Liver (tissue), 9 donors: Measurements from ENCODE around the gene PPP1R14C. TPM values are rescaled to one million over a fixed set of nuclear protein-coding genes. Genes with fewer than 3 reads are reported as not detected.

Experiments
- DNase-seq: peaks from one replicate; pipeline ENCODE4 v3.0.0-alpha.2; 2017; ENCODE audit warnings: low spot score
- H3K27ac ChIP-seq, 2 donors: one replicate each; pipeline ENCODE4 v1.7.0; 2013; ENCODE audit warnings: inconsistent platforms in 2 of 2, low read length in 2 of 2, control low read depth in 1 of 2, low read depth in 1 of 2, mild to moderate bottlenecking in 1 of 2
- H3K27me3 ChIP-seq, 4 donors: one replicate each; pipeline versions ENCODE4 v1.6.1 to v1.7.0; 2013; ENCODE audit warnings: low read length in 3 of 4, inconsistent platforms in 1 of 4, mild to moderate bottlenecking in 1 of 4, moderate library complexity in 1 of 4; ENCODE audit not compliant: control insufficient read depth in 4 of 4, insufficient read depth in 4 of 4
- H3K36me3 ChIP-seq, 4 donors: one replicate each; pipeline versions ENCODE4 v1.6.1 to v1.7.0; 2013; ENCODE audit warnings: low read length in 3 of 4, mild to moderate bottlenecking in 3 of 4, low read depth in 1 of 4, moderate library complexity in 1 of 4; ENCODE audit not compliant: control insufficient read depth in 4 of 4, insufficient read depth in 3 of 4
- H3K4me1 ChIP-seq, 4 donors: one replicate each; pipeline versions ENCODE4 v1.6.1 to v1.7.0; 2013; ENCODE audit warnings: low read length in 3 of 4, mild to moderate bottlenecking in 3 of 4, moderate library complexity in 1 of 4; ENCODE audit not compliant: control insufficient read depth in 4 of 4, insufficient read depth in 4 of 4
- H3K4me3 ChIP-seq, 3 donors: one replicate each; pipeline versions ENCODE4 v1.6.1 to v1.7.0; 2013; ENCODE audit warnings: low read length in 3 of 3, control low read depth in 1 of 3, low read depth in 1 of 3, mild to moderate bottlenecking in 1 of 3
- H3K9ac ChIP-seq, 2 donors: one replicate each; pipeline ENCODE4 v1.7.0; 2013; ENCODE audit warnings: low read length in 2 of 2, mild to moderate bottlenecking in 2 of 2, moderate library complexity in 2 of 2, control low read depth in 1 of 2, low read depth in 1 of 2
- H3K9me3 ChIP-seq, 4 donors: one replicate each; pipeline versions ENCODE4 v1.6.1 to v1.7.0; 2013; ENCODE audit warnings: low read length in 3 of 4; ENCODE audit not compliant: control insufficient read depth in 4 of 4
- EGR1 ChIP-seq, 2 donors: IDR thresholded peaks; 2 replicates each; pipeline ENCODE4 v1.6.1; 2016 to 2018; ENCODE audit warnings: antibody characterized with exemption in 2 of 2, low read depth in 2 of 2
- FOXA1 ChIP-seq: IDR thresholded peaks from 2 replicates; pipeline ENCODE4 v1.6.1; 2016; ENCODE audit warnings: antibody characterized with exemption
- FOXA2 ChIP-seq: IDR thresholded peaks from 2 replicates; pipeline ENCODE4 v1.6.1; 2016; ENCODE audit warnings: antibody characterized with exemption
- GABPA ChIP-seq, 2 donors: IDR thresholded peaks in 1 of 2; conservative IDR thresholded peaks in 1 of 2; 2 replicates each; pipeline ENCODE4 v1.6.1; 2016; ENCODE audit warnings: antibody characterized with exemption in 2 of 2, mild to moderate bottlenecking in 1 of 2, moderate library complexity in 1 of 2
- HNF4A ChIP-seq, 2 donors: conservative IDR thresholded peaks; 2 replicates each; pipeline ENCODE4 v1.6.1; 2016; ENCODE audit warnings: antibody characterized with exemption in 2 of 2, mild to moderate bottlenecking in 2 of 2
- HNF4G ChIP-seq: IDR thresholded peaks from 2 replicates; pipeline ENCODE4 v1.6.1; 2016; ENCODE audit warnings: antibody characterized with exemption
- JUND ChIP-seq, 2 donors: IDR thresholded peaks; 2 replicates each; pipeline ENCODE4 v1.6.1; 2016; ENCODE audit warnings: antibody characterized with exemption in 2 of 2
- NR2F2 ChIP-seq: IDR thresholded peaks from 2 replicates; pipeline ENCODE4 v1.6.1; 2016; ENCODE audit warnings: antibody characterized with exemption
- RAD21 ChIP-seq, 2 donors: IDR thresholded peaks; 2 replicates each; pipeline ENCODE4 v1.6.1; 2016; ENCODE audit warnings: antibody characterized with exemption in 2 of 2, mild to moderate bottlenecking in 2 of 2
- RXRA ChIP-seq, 2 donors: IDR thresholded peaks; 2 replicates each; pipeline ENCODE4 v1.6.1; 2017 to 2018; ENCODE audit warnings: antibody characterized with exemption in 2 of 2, mild to moderate bottlenecking in 1 of 2
- SP1 ChIP-seq: IDR thresholded peaks from 2 replicates; pipeline ENCODE4 v1.6.1; 2018; ENCODE audit warnings: antibody characterized with exemption, mild to moderate bottlenecking
- TAF1 ChIP-seq: conservative IDR thresholded peaks from 2 replicates; pipeline ENCODE4 v1.6.1; 2016; ENCODE audit warnings: antibody characterized with exemption, mild to moderate bottlenecking
- YY1 ChIP-seq: IDR thresholded peaks from 2 replicates; pipeline ENCODE4 v1.6.1; 2016; ENCODE audit warnings: antibody characterized with exemption, mild to moderate bottlenecking
- WGBS: extraction: QIAGEN DNeasy Blood & Tissue Kit; methylation state at CpG from one replicate; pipeline ENCODE4 v1.1.7; 2013; 5-methylcytosine and 5-hydroxymethylcytosine counted together
- polyA plus RNA-seq, 2 donors: library from polyadenylated mRNA; stranded (reverse) in 1 of 2; unstranded in 1 of 2; fragments of 200-250 nt in 1 of 2; fragments of >200 nt in 1 of 2; fragmentation: Nextera tagmentation in 1 of 2; extraction: Ambion mirVana in 1 of 2; gene quantifications; one replicate each; pipeline versions ENCODE4 v1.2.1 to v1.2.3, GENCODE V29; 2013 to 2015
- total RNA-seq, 2 donors: library from RNA; depleted of rRNA; stranded (reverse); fragments of >200 nt; gene quantifications; one replicate each; pipeline ENCODE4 v1.2.3, GENCODE V29; 2014
- TF ChIP-seq, protein P1 (sequence below): fragments of 150-350 bp; IDR thresholded peaks from 2 replicates; pipeline ENCODE4 v1.5.1; 2017; ENCODE audit warnings: improper control_type of control experiment, low read depth, low read length; ENCODE audit not compliant: missing input control
- TF ChIP-seq, protein P2 (sequence below): IDR thresholded peaks from 2 replicates; pipeline ENCODE4 v1.6.1; 2016; ENCODE audit warnings: antibody characterized with exemption
- TF ChIP-seq, protein P3 (sequence below): IDR thresholded peaks from 2 replicates; pipeline ENCODE4 v1.6.1; 2016; ENCODE audit warnings: antibody characterized with exemption
- TF ChIP-seq, protein P4 (sequence below): IDR thresholded peaks from 2 replicates; pipeline ENCODE4 v1.6.1; 2016; ENCODE audit warnings: antibody characterized with exemption
- TF ChIP-seq, protein P5 (sequence below): IDR thresholded peaks from 2 replicates; pipeline ENCODE4 v1.6.1; 2016; ENCODE audit warnings: antibody characterized with exemption, mild to moderate bottlenecking
- donor health status: healthy.
- donor health status: healthy.
- donor health status: healthy.
- donor health status: healthy.
- donor health status: healthy.

PPP1R14C gene
- total and polyA plus RNA-seq, 4 donors: 0.05 TPM; not detected in 3

DNA sequence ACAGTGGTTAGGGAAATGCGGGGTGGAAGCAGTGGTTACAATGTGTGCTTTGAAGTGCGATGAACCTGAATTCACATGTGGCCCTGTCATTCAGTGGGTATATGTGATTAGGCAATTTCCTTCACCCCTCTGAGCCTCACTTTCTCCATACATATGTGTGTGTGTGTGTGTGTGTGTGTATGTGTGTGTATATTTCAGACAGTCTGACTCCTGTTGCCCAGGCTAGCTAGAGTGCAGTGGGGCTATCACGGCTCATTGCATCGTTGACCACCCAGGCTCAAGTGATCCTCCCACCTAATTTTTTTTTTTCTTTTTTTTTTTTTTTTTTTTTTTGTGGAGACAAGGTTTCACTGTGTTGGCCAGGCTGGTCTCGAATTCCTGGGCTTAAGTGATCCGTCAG is 6.3 kb downstream of the PPP1R14C start:
- Histone ChIP-seq H3K36me3 (no peaks in the 10 kb centered on the region), H3K4me3 (no peak overlapping the region), H3K9ac (no peak overlapping the region), H3K27me3 (peaks cover 0 to 18% (median 1%) of the 10 kb centered on the region in 4 donors), H3K4me1 (no peaks in the 10 kb centered on the region), H3K9me3 (no peaks in the 10 kb centered on the region), H3K27ac (no peak overlapping the region)
- DNase-seq: no peak
- TF ChIP-seq HNF4A (conservative IDR thresholded peaks at IDR 0.05): no peak
- no peak for TF ChIP-seq GABPA (IDR thresholded peaks at IDR 0.05 in 1 of 2, conservative IDR thresholded peaks at IDR 0.05 in 1 of 2)
- TF ChIP-seq, protein P1, sequence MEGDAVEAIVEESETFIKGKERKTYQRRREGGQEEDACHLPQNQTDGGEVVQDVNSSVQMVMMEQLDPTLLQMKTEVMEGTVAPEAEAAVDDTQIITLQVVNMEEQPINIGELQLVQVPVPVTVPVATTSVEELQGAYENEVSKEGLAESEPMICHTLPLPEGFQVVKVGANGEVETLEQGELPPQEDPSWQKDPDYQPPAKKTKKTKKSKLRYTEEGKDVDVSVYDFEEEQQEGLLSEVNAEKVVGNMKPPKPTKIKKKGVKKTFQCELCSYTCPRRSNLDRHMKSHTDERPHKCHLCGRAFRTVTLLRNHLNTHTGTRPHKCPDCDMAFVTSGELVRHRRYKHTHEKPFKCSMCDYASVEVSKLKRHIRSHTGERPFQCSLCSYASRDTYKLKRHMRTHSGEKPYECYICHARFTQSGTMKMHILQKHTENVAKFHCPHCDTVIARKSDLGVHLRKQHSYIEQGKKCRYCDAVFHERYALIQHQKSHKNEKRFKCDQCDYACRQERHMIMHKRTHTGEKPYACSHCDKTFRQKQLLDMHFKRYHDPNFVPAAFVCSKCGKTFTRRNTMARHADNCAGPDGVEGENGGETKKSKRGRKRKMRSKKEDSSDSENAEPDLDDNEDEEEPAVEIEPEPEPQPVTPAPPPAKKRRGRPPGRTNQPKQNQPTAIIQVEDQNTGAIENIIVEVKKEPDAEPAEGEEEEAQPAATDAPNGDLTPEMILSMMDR: no peak
- TF ChIP-seq FOXA1: no peak
- TF ChIP-seq, protein P2, sequence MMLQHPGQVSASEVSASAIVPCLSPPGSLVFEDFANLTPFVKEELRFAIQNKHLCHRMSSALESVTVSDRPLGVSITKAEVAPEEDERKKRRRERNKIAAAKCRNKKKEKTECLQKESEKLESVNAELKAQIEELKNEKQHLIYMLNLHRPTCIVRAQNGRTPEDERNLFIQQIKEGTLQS: no peak
- TF ChIP-seq HNF4G: no peak
- TF ChIP-seq SP1: no peak
- TF ChIP-seq NR2F2: no peak
- TF ChIP-seq, protein P3, sequence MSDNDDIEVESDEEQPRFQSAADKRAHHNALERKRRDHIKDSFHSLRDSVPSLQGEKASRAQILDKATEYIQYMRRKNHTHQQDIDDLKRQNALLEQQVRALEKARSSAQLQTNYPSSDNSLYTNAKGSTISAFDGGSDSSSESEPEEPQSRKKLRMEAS: no peak
- no peak for TF ChIP-seq YY1
- no peak for TF ChIP-seq TAF1
- no peak for TF ChIP-seq RAD21 (IDR thresholded peaks at IDR 0.05)
- no peak for TF ChIP-seq FOXA2
- no peak for TF ChIP-seq EGR1 (IDR thresholded peaks at IDR 0.05; ENCODE audit: low read depth in 2 of 2)
- TF ChIP-seq, protein P4, sequence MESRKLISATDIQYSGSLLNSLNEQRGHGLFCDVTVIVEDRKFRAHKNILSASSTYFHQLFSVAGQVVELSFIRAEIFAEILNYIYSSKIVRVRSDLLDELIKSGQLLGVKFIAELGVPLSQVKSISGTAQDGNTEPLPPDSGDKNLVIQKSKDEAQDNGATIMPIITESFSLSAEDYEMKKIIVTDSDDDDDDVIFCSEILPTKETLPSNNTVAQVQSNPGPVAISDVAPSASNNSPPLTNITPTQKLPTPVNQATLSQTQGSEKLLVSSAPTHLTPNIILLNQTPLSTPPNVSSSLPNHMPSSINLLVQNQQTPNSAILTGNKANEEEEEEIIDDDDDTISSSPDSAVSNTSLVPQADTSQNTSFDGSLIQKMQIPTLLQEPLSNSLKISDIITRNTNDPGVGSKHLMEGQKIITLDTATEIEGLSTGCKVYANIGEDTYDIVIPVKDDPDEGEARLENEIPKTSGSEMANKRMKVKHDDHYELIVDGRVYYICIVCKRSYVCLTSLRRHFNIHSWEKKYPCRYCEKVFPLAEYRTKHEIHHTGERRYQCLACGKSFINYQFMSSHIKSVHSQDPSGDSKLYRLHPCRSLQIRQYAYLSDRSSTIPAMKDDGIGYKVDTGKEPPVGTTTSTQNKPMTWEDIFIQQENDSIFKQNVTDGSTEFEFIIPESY: no peak
- no peak for TF ChIP-seq RXRA (IDR thresholded peaks at IDR 0.05)
- TF ChIP-seq, protein P5, sequence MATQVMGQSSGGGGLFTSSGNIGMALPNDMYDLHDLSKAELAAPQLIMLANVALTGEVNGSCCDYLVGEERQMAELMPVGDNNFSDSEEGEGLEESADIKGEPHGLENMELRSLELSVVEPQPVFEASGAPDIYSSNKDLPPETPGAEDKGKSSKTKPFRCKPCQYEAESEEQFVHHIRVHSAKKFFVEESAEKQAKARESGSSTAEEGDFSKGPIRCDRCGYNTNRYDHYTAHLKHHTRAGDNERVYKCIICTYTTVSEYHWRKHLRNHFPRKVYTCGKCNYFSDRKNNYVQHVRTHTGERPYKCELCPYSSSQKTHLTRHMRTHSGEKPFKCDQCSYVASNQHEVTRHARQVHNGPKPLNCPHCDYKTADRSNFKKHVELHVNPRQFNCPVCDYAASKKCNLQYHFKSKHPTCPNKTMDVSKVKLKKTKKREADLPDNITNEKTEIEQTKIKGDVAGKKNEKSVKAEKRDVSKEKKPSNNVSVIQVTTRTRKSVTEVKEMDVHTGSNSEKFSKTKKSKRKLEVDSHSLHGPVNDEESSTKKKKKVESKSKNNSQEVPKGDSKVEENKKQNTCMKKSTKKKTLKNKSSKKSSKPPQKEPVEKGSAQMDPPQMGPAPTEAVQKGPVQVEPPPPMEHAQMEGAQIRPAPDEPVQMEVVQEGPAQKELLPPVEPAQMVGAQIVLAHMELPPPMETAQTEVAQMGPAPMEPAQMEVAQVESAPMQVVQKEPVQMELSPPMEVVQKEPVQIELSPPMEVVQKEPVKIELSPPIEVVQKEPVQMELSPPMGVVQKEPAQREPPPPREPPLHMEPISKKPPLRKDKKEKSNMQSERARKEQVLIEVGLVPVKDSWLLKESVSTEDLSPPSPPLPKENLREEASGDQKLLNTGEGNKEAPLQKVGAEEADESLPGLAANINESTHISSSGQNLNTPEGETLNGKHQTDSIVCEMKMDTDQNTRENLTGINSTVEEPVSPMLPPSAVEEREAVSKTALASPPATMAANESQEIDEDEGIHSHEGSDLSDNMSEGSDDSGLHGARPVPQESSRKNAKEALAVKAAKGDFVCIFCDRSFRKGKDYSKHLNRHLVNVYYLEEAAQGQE: no peak
- TF ChIP-seq JUND (IDR thresholded peaks at IDR 0.05): no peak
- 81% methylated on average over 6 of the region's 6 CpGs for WGBS
